Inflammatory macrophage treated with lipopolysaccharide for 1 hour (primary cell): ENCODE data around the gene NTSR2.

Experiments used
- DNase-seq, 2 donors: peaks; one replicate each; pipeline ENCODE4 v3.0.0-alpha.2; 2020 to 2022

Gene NTSR2, protein sequence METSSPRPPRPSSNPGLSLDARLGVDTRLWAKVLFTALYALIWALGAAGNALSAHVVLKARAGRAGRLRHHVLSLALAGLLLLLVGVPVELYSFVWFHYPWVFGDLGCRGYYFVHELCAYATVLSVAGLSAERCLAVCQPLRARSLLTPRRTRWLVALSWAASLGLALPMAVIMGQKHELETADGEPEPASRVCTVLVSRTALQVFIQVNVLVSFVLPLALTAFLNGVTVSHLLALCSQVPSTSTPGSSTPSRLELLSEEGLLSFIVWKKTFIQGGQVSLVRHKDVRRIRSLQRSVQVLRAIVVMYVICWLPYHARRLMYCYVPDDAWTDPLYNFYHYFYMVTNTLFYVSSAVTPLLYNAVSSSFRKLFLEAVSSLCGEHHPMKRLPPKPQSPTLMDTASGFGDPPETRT

DNA sequence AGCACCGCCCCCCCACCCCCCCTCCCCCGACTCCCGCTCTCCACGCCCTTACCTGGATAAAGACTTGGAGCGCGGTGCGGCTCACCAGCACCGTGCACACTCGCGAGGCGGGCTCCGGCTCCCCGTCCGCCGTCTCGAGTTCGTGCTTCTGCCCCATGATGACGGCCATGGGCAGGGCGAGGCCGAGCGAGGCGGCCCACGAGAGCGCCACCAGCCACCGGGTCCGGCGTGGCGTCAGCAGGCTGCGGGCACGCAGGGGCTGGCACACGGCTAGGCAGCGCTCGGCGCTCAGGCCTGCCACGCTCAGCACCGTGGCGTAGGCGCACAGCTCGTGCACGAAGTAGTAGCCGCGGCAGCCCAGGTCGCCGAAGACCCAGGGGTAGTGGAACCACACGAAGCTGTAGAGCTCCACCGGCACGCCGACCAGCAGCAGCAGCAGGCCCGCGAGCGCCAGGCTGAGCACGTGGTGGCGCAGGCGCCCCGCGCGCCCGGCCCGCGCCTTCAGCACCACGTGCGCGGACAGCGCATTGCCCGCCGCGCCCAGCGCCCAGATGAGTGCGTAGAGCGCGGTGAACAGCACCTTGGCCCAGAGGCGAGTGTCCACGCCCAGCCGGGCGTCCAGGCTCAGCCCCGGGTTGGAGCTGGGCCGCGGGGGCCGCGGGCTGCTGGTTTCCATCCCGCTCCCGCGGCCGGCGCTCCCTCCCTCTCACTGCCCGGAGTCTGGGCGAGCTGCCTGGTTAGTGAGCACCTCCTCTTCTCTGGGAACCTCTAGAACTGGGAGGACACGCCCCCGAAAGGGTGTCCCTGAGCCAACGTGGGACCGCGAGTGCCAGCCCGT, at the start of gene NTSR2:
Gene NTSR2 (minus strand): TSS at position 742 of the 838 bp plus-strand sequence. CDS start 66 bp downstream, at position 676.
- DNase-seq = peak; percentile 25 to 28

DNA sequence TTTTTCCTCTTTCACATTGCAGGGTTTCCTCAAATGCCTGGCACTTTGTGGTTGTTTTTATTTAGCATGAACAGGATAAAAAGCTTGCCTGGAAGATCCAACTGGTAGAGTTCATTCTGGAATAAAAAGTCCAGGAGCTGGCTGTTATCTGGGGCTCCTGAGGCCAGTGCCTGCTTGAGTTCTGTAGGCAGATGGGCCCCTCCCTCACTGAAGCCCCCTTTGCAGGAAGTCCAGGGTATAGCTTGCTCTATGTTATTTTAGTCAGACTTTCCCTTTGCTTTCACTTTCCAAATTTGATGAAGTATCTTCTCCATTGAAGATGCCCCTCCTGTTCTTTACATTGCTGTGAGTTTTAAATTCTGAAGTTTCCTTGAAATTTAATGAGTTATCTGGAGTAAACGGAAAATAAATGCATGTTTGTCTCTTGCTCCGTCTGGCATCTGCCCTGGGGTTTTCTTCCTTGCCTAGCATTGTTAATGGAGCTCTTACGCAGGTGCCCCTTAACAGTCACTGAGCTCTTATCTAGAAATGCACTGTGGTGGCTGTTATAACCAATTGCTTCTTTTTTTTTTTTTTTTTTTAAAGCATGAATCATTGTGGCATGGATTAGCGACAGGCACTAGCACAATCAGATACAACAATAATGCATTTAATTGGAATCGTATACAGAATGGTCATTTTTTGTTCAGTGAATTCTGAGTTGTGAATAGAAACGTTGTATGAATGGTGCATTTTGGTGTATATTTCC, 49.4 kb upstream of the NTSR2 start:
- DNase-seq = no peak

- DNase-seq = no peak
Measured at GRCh38 chr2:11718606-11719005, 48.6 kb upstream of the NTSR2 start.

GRCh38 chr2:11717623-11718022, 47.6 kb upstream of the NTSR2 start:
- DNase-seq = no peak

GRCh38 chr2:11716689-11717321, 46.8 kb upstream of the NTSR2 start:
- peak; percentile 16 to 37 for DNase-seq

GRCh38 chr2:11715987-11716652, 46.1 kb upstream of the NTSR2 start:
- DNase-seq = no peak

GRCh38 chr2:11713815-11714214, 43.8 kb upstream of the NTSR2 start:
- no peak for DNase-seq

DNA sequence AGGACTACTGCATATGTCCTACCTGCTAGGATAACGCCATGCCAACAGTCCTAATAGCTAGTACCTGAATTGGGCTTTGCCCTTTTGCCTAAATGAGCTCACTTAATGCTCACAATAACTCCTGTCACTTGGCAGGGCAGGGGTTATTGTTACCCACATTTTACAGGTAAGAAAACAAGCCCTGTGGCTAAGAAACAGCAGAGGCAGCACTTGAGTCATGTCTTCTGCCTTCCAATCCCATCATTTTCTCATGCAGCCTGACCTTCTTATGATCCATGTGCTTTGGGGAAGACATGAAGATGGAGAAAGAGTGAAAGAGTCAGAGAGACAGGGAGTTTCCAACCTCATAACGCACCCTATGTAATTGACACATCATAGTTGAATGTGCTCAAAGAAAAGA, 42.9 kb upstream of the NTSR2 start:
- DNase-seq = no peak

- DNase-seq = peak; percentile 24 to 38
Measured at GRCh38 chr2:11711751-11712150, 41.8 kb upstream of the NTSR2 start.

DNA sequence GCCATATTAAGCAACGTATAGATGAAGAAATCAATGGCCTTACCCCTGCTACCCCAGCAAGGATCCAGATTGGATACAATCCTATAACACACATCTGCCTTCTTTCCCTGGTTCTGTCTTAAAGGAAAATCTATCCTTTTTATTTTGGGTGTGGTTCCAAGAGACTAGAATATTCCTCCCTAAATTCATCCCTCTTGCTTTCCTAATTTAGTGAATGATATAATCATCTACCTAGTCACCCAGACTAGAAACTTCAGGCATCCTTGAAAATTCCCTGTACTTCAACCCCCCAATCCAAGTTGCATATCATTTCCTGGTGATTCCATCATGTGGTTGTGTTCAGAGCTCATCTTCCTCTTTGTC, 41.3 kb upstream of the NTSR2 start:
- DNase-seq = no peak

DNA sequence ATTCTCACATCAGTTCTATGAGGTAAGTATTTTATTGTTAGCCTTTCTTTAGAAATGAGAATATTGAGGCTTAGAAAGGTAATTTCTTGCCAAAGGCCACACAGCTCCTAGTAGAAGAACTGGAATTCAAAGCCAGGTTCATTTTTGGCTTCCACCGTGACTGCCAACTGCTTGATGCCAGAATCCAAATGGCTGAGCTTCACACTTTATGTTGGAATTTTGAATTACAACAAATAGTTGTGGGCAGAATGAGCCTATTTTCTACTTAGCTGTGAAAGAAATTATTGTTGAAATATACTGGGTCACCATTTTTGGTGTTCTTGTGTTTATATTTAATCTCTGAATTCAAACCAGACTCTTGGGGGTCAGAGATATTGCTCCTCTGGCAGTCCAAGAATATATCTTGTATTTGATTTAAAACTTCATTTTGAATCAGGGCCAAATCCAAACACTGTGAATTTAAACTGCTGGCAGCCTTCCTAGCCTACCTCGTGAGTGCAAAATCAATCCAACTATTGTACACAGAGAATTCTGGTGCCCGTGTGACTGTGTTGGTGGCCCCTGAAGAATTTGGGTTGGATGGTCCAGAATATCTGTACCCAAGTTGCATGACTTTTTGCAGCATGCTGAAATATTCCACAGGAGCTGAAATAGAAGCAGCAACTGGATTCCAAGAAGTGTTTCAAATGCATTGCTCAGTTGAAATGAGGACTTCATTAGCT, 40.8 kb upstream of the NTSR2 start:
- DNase-seq = no peak

- DNase-seq = no peak
Measured at GRCh38 chr2:11710210-11710609, 40.2 kb upstream of the NTSR2 start.

DNA sequence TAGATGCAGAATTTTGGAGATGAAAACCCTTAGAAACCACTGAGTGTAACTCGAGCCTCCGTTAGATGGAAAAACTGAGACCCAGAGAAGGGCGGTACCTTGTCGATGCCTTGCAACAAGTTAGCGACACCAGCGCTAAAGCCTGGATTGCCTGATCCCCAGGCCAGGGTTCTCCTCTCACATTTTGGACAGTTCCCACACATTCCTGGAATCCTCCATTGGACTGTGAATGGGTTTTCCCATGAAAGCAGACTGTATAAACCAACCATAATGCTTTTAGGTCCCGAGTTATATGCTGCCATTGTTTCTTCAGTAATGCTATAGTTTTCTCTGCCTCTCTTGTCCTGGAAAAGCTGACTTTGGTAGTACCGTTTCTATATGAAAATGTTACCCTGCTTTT, 39.3 kb upstream of the NTSR2 start:
- DNase-seq = no peak

DNA sequence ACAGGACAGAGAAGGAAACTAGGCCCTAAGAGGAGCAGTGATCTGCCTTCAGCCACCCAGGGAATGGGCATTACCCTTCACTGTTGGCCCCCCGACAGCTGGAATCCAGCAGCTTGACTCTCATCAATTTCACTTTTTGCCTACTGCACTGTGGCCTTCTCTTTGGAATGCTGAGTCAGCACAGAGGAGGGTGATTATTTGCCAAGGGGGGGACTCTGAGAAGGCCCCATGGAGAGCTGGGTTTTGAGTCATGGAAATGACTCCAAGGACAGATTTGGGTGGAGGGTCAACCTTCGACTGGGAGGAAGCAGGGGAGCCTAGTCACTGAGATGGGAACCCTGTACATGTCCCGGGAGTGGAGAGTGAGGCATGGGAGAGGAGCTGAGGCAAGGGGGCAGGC, 38.1 kb upstream of the NTSR2 start:
- no peak for DNase-seq

DNA sequence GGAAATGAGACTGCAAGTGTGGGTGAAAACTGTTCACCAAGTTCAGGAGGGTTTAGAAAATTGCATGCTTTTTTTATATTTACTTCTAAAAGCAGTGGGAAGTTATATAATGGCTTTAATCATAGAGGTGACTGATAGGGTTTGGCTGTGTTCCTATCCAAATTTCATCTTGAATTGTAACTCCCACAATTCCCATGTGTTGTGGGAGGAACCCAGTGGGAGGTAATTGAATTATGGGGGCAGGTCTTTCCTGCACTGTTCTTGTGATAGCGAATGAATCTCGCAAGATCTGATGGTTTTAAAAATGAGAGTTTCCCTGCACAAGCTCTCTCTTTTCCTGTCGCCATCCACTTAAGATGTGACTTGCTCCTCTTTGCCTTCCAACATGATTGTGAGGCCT, 35.7 kb upstream of the NTSR2 start:
- DNase-seq = no peak

GRCh38 chr2:11705063-11705462, 35.1 kb upstream of the NTSR2 start:
- DNase-seq = no peak

- no peak for DNase-seq
Measured at GRCh38 chr2:11703700-11704099, 33.7 kb upstream of the NTSR2 start.

GRCh38 chr2:11702946-11703345, 33.0 kb upstream of the NTSR2 start:
- DNase-seq = no peak

GRCh38 chr2:11701751-11702301, 31.8 kb upstream of the NTSR2 start:
- DNase-seq = peak; percentile 80 to 83

DNA sequence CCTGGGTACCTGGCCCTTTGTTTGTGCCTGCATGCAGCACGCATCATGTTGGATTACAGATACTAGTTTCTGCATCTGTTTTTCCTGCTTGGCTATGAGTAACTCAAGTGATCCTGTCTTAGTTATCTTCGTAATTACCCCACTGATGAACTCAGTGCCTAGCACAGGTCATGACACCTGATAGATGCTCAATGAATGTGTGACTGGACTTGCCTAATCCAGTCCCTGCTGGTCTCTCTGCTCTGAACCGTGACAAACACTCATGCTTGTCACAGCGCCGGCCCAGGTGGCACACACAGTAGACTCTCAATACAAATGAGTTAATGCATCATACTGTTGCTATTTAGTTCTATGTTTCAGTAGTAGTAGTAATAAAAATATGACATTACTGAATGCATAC, 31.2 kb upstream of the NTSR2 start:
- no peak for DNase-seq
